ENCODE results near the gene ETDC. TPM values are rescaled to one million over a fixed set of nuclear protein-coding genes. Genes with fewer than 3 reads are reported as not detected.
A peak's percentile ranks its signal among the peaks of the same experiment; 100 is the strongest.
"Not testable (repeated sequence)": the region's sequence is repeated elsewhere in the genome, so short reads cannot be mapped to it uniquely, and the experiment has no call there.

The ETDC gene
- not detected for polyA plus RNA-seq (ENCODE audit: insufficient read length)
- long read RNA-seq, donor 1, result 0 reads
- long read RNA-seq, donor 2, result 0 reads
- long read RNA-seq, donor 3, result 0 reads
- long read RNA-seq, donor 4, result 0 reads
- long read RNA-seq, donor 5, result 0 reads
- long read RNA-seq, donor 6, result 0 reads
- long read RNA-seq, donor 7, partial matches to known transcripts, result 0 of 1 reads
- long read RNA-seq, donor 7, other reads (novel, unspliced or antisense), result 0 of 1 reads
- long read RNA-seq, donor 8, result 0 reads

GRCh38 chrX:135309430-135309923 is at the start of gene ETDC:
TSS of gene ETDC (plus strand) at chrX:135309480. CDS start at chrX:135309480, 0 bp downstream.
- no peak for DNase-seq

DNA sequence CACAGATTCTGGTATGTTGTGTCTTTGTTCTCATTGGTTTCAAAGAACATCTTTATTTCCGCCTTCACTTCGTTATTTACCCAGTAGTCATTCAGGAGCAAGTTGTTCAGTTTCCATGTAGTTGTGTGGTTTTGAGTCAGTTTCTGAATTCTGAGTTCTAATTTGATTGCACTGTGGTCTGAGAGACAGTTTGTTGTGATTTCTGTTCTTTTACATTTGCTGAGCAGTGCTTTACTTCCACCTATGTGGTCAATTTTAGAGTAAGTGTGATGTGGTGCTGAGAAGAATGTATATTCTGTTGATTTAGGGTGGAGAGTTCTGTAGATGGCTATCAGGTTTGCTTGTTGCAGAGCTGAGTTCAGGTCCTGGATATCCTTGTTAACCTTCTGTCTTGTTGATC is 48.3 kb upstream of the ETDC start:
- DNase-seq, result not testable (repeated sequence)

DNA sequence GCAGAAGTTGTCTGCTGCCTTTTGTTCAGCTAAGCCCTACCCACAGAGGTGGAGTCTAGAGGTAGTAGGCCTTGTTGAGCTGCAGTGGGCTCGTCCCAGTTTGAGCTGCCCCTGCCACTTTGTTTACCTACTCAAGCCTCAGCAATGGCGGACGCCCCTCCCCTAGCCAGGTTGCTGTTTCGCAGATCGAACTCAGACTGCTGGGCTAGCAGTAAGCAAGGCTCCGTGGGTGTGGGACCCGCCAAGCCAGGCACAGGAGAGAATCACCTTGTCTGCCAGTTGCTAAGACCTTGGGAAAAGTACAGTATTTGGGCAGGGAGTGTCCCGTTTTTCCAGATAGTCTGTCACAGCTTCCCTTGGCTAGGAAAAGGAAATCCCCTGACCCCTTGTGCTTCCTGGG is 45.9 kb upstream of the ETDC start:
- not testable (repeated sequence) for DNase-seq

- DNase-seq, result no peak
These were observed 45.1 kb upstream of the ETDC start for GRCh38 chrX:135264206-135264605.

DNA sequence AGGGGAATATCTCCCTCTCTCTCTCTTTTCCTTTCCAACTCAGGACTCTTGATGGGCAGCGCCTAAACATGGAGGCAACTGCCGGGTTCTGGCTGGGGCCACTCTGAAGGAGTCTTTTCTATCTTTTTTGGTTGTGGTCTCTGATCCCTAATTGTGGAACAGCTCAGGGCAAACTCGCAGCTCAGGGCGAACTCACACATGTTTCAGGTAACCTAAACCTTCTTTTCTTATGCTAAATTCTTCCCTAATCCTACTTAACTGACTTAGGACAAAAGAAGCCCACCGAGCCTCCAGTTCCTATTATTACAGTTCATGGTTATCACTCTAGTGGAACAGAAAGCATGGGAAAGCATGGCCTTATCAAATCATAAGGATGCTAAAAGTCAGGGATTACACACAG is 36.1 kb upstream of the ETDC start:
- no peak for DNase-seq

DNA sequence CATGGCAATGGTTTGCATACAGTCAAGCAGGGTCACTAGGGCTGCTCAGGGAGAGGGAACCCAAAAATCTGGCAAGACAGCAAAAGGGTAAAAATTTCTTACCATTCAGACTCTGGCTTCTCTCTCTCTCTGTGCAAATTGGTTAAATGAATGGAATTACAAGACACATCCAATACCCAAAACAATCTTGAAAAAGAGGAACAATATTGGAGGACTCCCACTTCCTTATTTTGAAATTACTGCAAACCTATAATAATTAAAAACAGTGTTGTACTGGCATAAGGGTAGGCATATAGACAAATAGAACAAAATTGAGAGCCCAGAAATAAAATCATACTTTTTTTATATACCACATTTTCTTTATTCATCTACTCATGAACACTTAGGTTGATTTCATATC is 33.3 kb upstream of the ETDC start:
- no peak for DNase-seq

- no peak for DNase-seq
These were observed 21.9 kb upstream of the ETDC start for GRCh38 chrX:135287266-135287823.

DNA sequence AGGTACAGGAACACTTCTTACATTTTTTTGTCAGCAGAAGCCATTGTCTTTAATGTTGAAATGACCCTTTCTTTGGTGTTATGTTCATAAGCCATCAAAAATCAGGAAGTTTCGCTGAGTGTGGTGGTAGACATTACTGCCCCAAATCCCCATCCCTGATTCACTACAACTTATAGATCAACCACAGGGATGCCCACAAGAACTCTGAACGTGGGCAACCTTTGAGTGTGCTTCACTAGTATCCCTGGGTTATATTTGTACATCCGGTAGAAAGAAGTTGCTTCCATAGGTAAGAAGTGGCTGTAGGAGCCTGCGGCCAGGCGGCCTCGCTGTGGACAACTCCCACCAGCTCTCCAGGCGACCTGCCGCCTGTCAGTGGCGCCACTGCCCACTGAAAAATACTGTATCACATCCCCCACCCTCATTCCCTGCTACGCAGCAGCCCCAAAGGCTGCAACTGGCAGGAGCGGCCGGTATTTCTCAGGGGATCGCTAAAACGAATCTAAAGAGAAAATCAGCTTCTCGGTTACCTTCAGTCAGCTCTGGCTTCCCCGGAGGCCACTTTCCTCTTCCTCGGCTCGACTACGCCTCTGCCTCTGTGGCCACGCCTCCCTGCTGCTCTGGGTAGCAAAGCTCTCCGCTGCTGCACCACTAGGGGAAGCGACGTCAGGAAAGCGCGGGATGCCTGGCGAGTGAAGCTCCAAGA is 13.9 kb upstream of the ETDC start:
- DNase-seq, result peak; percentile 32

DNA sequence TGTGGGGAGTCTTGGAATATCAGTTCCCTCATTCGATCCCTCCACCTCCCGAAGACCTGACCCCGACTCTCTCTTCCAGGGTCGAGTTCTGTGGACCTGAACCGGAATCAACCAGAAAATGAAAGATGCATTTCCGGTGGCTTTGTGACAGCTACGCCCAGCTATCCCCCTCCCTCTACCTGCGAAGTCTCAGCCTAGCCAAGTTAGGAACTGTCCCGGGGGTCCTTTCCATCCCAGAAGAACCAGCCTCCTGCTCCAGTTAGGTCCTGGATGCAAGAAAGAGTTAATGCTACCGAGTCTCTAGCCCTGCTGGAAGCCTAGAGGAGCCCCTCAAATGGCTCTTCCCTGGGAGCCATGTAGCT is 13.4 kb upstream of the ETDC start:
- no peak for DNase-seq

- DNase-seq, result peak; percentile 7
These were observed 6.9 kb upstream of the ETDC start for GRCh38 chrX:135302269-135302873.

DNA sequence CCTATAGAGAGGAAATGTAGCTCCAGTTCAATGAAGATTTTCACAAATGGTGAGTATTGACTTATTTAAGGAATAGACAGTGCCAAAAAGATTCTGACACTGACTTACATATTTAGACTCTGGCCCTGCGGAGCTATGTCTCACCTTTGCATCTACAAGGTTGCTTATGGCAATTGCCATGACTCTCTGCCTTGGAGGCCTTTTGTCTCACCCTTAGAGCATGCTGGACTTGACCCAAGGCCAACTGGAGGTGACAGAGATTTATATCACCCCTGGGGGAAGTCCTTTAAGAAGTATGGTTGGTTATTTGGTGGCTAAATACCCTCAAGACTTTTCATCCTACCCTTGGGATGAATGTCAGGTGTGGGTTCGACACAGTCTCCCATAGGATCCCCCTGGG is 4.5 kb upstream of the ETDC start:
- DNase-seq, result no peak

DNA sequence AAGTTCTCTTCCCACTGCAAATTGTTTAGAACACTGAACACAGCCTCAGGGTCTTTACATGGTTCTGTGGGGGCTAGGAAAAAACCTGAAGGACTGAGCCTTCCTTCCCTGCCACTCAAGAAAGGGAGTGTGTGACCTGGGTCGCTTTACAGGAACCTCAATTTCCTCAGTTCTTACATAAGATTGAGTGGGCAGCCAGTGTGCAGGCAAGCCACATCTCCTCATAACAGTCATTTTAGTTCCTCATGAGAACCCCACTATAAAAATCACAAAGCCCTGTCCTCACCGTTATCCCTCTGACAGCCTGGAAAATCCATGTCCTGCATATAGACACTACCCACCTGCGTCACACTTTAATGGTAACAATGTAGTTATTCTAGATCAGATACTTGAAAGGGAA is 2.1 kb upstream of the ETDC start:
- DNase-seq, result no peak

- no peak for DNase-seq
These were observed 880 bp upstream of the ETDC start for GRCh38 chrX:135308345-135308855.

DNA sequence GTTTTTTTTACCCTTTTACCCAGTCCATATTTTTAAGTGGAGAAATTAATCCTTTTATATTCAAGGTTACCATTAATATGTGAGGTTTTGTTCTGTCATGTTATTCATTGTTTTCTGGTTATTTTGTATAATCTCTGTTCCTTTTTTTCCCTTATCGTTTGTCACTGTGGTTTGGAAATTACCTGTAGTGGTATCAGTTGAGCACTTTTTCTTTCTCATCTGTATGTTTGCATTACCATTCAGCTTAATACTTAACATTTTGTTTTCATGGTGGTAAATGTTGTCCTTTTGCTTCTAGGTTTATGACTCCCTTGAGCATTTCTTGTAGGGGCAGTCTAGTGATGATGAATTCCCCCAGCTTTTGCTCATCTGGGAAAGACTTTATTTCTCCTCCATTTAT is 6.6 kb downstream of the ETDC start:
- no peak for DNase-seq

DNA sequence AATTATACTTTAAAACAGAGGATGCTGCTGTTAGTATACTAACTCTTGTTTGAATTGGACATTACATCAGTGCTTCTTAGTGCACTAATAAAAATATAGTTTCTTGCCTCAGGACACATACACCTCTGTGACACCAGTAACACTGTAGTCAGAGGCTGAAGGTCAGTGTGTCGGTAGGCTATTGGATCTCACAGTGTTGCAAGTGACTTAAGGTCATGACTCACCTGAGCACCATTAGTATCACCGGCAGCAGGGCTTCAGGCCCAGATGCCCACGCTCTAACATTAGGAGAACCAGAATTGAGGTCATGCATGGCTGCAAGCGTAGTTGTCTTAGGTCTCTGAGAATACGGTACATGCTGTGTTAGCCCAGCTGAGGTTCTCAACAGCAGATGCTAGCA is 15.2 kb downstream of the ETDC start:
- DNase-seq, result no peak

DNA sequence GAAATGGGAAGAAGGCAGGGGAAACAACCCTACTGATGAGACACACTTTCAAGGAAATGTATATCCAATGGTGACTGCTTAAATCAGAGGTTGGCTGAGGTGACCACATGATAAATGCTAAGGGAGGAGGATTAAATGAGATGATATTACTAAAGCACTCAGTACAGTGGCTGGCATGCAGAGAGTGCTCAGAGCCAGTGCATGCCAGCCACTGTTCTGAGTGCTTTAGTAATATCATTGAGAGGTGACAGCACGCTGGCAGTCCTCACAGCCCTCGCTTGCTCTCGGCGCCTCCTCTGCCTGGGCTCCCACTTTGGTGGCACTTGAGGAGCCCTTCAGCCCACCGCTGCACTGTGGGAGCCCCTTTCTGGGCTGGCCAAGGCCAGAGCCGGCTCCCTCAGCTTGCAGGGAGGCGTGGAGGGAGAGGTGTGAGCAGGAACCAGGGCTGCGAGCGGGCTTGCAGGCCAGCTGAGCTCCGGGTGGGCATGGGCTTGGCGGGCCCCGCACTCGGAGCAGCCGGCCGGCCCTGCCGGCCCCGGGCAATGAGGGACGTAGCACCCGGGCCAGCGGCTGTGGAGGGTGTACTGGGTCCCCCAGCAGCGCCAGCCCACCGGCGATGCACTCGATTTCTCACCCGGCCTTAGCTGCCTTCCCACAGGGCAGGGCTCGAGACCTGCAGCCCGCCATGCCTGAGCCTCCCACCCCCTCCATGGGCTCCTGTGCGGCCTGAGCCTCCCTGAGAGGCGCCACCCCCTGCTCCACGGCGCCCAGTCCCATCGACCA is 15.9 kb downstream of the ETDC start:
- DNase-seq, result not testable (repeated sequence)

GRCh38 chrX:135327299-135327698 is 18.0 kb downstream of the ETDC start:
- no peak for DNase-seq

GRCh38 chrX:135328421-135329005 is 19.2 kb downstream of the ETDC start:
- no peak for DNase-seq

GRCh38 chrX:135330706-135331105 is 21.4 kb downstream of the ETDC start:
- DNase-seq, result peak; percentile 29

GRCh38 chrX:135331525-135331924 is 22.2 kb downstream of the ETDC start:
- no peak for DNase-seq

GRCh38 chrX:135340831-135341230 is 31.6 kb downstream of the ETDC start:
- no peak for DNase-seq

Data from left kidney (tissue), 8 donors.